Measurements from ENCODE around the gene FHAD1. TPM values are rescaled to one million over a fixed set of nuclear protein-coding genes. Genes with fewer than 3 reads are reported as not detected.

The FHAD1 gene
- polyA plus RNA-seq, 3 donors: 0.67 to 0.69 TPM; not detected in 1

- Histone ChIP-seq H3K4me2 (replicated peaks; ENCODE audit: extremely low read depth, low read length, poor library complexity, severe bottlenecking) (no peak overlapping the region), H3K9me3 (replicated peaks in 1 of 2; ENCODE audit: control insufficient read depth in 1 of 2, insufficient read depth in 1 of 2, low read length in 2 of 2) (peaks cover 5% of the 10 kb centered on the region in 2 donors), H3K27ac (ENCODE audit: low read depth in 1 of 2, low read length in 2 of 2) (no peak overlapping the region), H3K79me2 (ENCODE audit: insufficient read depth, low read length) (no peaks in the 10 kb centered on the region), H4K20me1 (ENCODE audit: insufficient read depth, low read length) (no peaks in the 10 kb centered on the region), H3K4me3 (replicated peaks in 1 of 3; ENCODE audit: low read depth in 2 of 3, low read length in 3 of 3) (no peak overlapping the region), H2AFZ (ENCODE audit: insufficient read depth, low read depth, low read length, poor library complexity, severe bottlenecking) (no peak overlapping the region), H3K9ac (ENCODE audit: insufficient read depth, low read length, poor library complexity, severe bottlenecking) (no peak overlapping the region), H3K27me3 (ENCODE audit: control insufficient read depth in 2 of 2, insufficient read depth in 2 of 2, low read length in 2 of 2) (no peaks in the 10 kb centered on the region), H3K4me1 (ENCODE audit: control insufficient read depth in 1 of 2, insufficient read depth in 2 of 2, low read length in 2 of 2) (no peaks in the 10 kb centered on the region), H3K36me3 (replicated peaks in 1 of 2; ENCODE audit: control insufficient read depth in 1 of 2, insufficient read depth in 2 of 2, low read length in 2 of 2) (no peaks in the 10 kb centered on the region)
- 92% methylated on average over 3 of the region's 3 CpGs for WGBS (ENCODE audit: insufficient coverage)
- Mint-ChIP-seq H3K4me1 (no peaks in the 10 kb centered on the region), H3K36me3 (peaks cover 0 to 2% of the 10 kb centered on the region in 2 donors), H3K9me3 (peaks cover 2 to 18% (median 8%) of the 10 kb centered on the region in 7 donors), H3K27me3 (ENCODE audit: low read depth in 3 of 3) (peaks cover 0 to 4% (median 2%) of the 10 kb centered on the region in 3 donors), H3K4me3 (no peak overlapping the region), H3K27ac (no peak overlapping the region)
- no peak for DNase-seq
- intact Hi-C loops (cut with micrococcal nuclease): no loop called here
- TF ChIP-seq, protein P1, sequence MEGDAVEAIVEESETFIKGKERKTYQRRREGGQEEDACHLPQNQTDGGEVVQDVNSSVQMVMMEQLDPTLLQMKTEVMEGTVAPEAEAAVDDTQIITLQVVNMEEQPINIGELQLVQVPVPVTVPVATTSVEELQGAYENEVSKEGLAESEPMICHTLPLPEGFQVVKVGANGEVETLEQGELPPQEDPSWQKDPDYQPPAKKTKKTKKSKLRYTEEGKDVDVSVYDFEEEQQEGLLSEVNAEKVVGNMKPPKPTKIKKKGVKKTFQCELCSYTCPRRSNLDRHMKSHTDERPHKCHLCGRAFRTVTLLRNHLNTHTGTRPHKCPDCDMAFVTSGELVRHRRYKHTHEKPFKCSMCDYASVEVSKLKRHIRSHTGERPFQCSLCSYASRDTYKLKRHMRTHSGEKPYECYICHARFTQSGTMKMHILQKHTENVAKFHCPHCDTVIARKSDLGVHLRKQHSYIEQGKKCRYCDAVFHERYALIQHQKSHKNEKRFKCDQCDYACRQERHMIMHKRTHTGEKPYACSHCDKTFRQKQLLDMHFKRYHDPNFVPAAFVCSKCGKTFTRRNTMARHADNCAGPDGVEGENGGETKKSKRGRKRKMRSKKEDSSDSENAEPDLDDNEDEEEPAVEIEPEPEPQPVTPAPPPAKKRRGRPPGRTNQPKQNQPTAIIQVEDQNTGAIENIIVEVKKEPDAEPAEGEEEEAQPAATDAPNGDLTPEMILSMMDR (IDR thresholded peaks at IDR 0.05): no peak
Measured at GRCh38 chr1:15400627-15401026, 153.6 kb downstream of the FHAD1 start.

GRCh38 chr1:15401391-15402055 is 154.5 kb downstream of the FHAD1 start:
- Histone ChIP-seq H3K79me2 (ENCODE audit: insufficient read depth, low read length) (no peaks in the 10 kb centered on the region), H3K36me3 (replicated peaks in 1 of 2; ENCODE audit: control insufficient read depth in 1 of 2, insufficient read depth in 2 of 2, low read length in 2 of 2) (no peaks in the 10 kb centered on the region), H3K9ac (ENCODE audit: insufficient read depth, low read length, poor library complexity, severe bottlenecking) (no peak overlapping the region), H3K27me3 (ENCODE audit: control insufficient read depth in 2 of 2, insufficient read depth in 2 of 2, low read length in 2 of 2) (no peaks in the 10 kb centered on the region), H3K27ac (ENCODE audit: low read depth in 1 of 2, low read length in 2 of 2) (no peak overlapping the region), H3K4me2 (replicated peaks; ENCODE audit: extremely low read depth, low read length, poor library complexity, severe bottlenecking) (no peak overlapping the region), H2AFZ (ENCODE audit: insufficient read depth, low read depth, low read length, poor library complexity, severe bottlenecking) (no peak overlapping the region), H4K20me1 (ENCODE audit: insufficient read depth, low read length) (no peaks in the 10 kb centered on the region), H3K4me1 (ENCODE audit: control insufficient read depth in 1 of 2, insufficient read depth in 2 of 2, low read length in 2 of 2) (no peaks in the 10 kb centered on the region), H3K9me3 (replicated peaks in 1 of 2; ENCODE audit: control insufficient read depth in 1 of 2, insufficient read depth in 1 of 2, low read length in 2 of 2) (peaks cover 5% of the 10 kb centered on the region in 2 donors), H3K4me3 (replicated peaks in 1 of 3; ENCODE audit: low read depth in 2 of 3, low read length in 3 of 3) (no peak overlapping the region)
- Mint-ChIP-seq H3K4me3 (no peak overlapping the region), H3K27ac (peak overlapping the region in 2 of 7 donors; percentile 1), H3K4me1 (no peaks in the 10 kb centered on the region), H3K36me3 (peaks cover 0 to 2% of the 10 kb centered on the region in 2 donors), H3K27me3 (ENCODE audit: low read depth in 3 of 3) (peaks cover 0 to 4% (median 2%) of the 10 kb centered on the region in 3 donors), H3K9me3 (peaks cover 2 to 16% (median 8%) of the 10 kb centered on the region in 7 donors)
- WGBS (ENCODE audit: insufficient coverage): 95% methylated on average over 5 of the region's 7 CpGs
- intact Hi-C loops (cut with micrococcal nuclease): no loop called here
- TF ChIP-seq, protein P1 (IDR thresholded peaks at IDR 0.05): no peak
- no peak for DNase-seq
